HepG2 (cell line): Measurements from ENCODE around the gene MYO5A. TPM values are rescaled to one million over a fixed set of nuclear protein-coding genes. Genes with fewer than 3 reads are reported as not detected.

Experiments used
- FOXK2 ChIP-seq: fragments of 450-650 bp; IDR thresholded peaks from 2 replicates; pipeline ENCODE4 v1.6.1; 2016
- PHF8 ChIP-seq: sonication (generic); formaldehyde crosslinking; IDR thresholded peaks from 2 replicates; pipeline ENCODE4 v1.5.0; 2020; ENCODE audit warnings: missing genetic modification reagents
- SIN3B ChIP-seq: fragments of 150-350 bp; IDR thresholded peaks from 2 replicates; pipeline ENCODE4 v1.6.1; 2014; ENCODE audit warnings: low read length
- ZBTB38 ChIP-seq: sonication (generic); formaldehyde crosslinking; IDR thresholded peaks from 2 replicates; pipeline ENCODE4 v1.5.1; 2020; ENCODE audit warnings: mild to moderate bottlenecking, missing genetic modification reagents
- ZNF552 ChIP-seq: sonication (generic); formaldehyde crosslinking; IDR thresholded peaks from 2 replicates; pipeline ENCODE4 v1.9.0; 2022; ENCODE audit warnings: missing genetic modification reagents, mild to moderate bottlenecking, borderline replicate concordance
- ZNF850 ChIP-seq: sonication (generic); formaldehyde crosslinking; conservative IDR thresholded peaks from 2 replicates; pipeline ENCODE4 v1.9.0; 2021; ENCODE audit warnings: mild to moderate bottlenecking, missing genetic modification reagents
- polyA plus RNA-seq, 8 experiments: library from polyadenylated mRNA; depleted of rRNA in 3 of 8; stranded (reverse) in 7 of 8; unstranded in 1 of 8; fragments of >200 nt; fragmentation: Illumina TruSeq in 4 of 8; extraction: Trizol in 4 of 8; gene quantifications; 2 replicates each; pipeline versions ENCODE4 v1.2.1 to v1.2.3, GENCODE V29; 2011 to 2016; ENCODE audit warnings: low read depth in 4 of 8, missing spikeins in 1 of 8, mixed read lengths in 1 of 8; ENCODE audit not compliant: insufficient read depth in 1 of 8
- total RNA-seq, 5 experiments: library from RNA; depleted of rRNA; stranded (reverse); fragments of >200 nt; fragmentation: Illumina TruSeq; extraction: Trizol; gene quantifications; 2 replicates each; pipeline ENCODE4 v1.2.3, GENCODE V29; 2016; ENCODE audit warnings: low read depth in 1 of 5
- TF ChIP-seq, protein P1 (sequence below): sonication (generic); formaldehyde crosslinking; IDR thresholded peaks from 2 replicates; pipeline ENCODE4 v1.5.1; 2020; ENCODE audit warnings: mild to moderate bottlenecking, missing genetic modification reagents, borderline replicate concordance
- TF ChIP-seq, protein P2 (sequence below): sonication (generic); formaldehyde crosslinking; IDR thresholded peaks from 2 replicates; pipeline ENCODE4 v1.5.1; 2020; ENCODE audit warnings: mild to moderate bottlenecking, moderate library complexity, missing genetic modification reagents
- TF ChIP-seq, protein P3 (sequence below): sonication (generic); formaldehyde crosslinking; IDR thresholded peaks from 2 replicates; pipeline ENCODE4 v1.4.0; 2020; ENCODE audit warnings: missing genetic modification reagents
- TF ChIP-seq, protein P4 (sequence below): sonication (generic); formaldehyde crosslinking; IDR thresholded peaks from 2 replicates; pipeline ENCODE4 v1.9.0; 2021; ENCODE audit warnings: missing genetic modification reagents, borderline replicate concordance
- TF ChIP-seq, protein P5 (sequence below), 2 experiments: sonication (generic) in 1 of 2; formaldehyde crosslinking in 1 of 2; IDR thresholded peaks; 2 replicates each; pipeline versions ENCODE4 v1.4.0 to v1.6.1; 2016 to 2020; ENCODE audit warnings: borderline replicate concordance in 1 of 2, low read depth in 1 of 2, mild to moderate bottlenecking in 1 of 2, missing genetic modification reagents in 1 of 2

The MYO5A gene
- total and polyA plus RNA-seq, 2 of the 13 experiments (the other 11 are each of a cell fraction or from before 2014, with no cell fraction given) = 2.8 to 4.8 TPM

DNA sequence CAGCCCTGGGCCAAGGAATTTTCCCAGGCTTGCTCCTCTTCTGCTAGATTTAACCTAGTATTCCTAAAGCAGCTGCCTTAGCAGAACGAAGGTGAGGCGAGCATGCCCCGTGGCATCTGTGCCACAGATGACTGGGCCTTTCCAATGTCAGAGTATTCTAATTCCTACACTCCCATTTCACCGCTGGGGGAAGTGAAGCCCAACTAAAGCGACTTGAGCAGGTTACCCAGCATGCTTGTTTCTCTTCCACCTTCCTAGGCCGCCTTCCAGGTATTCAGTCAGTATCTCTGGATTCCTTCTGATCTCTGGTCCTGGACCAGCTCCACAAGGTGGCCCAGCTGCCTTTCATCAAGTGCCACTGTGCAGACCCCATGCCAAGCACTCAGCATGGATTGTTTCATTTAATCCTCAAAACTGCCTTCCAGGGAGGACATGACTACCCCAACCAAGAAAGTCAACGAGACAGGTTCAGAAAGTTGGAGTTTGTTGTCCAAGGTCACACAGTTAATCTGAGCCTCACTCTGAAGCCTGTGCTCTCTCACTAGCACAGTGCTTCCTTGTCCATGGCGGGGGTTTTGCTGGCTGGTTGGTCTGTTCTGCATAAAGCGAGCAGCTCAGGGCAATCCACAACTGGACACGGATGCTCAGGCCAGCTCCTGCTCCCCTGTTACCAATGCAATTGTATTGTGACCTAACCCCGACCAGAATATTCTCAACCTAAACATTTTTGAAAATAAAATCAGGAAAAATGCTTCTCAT is 248.2 kb downstream of the MYO5A start (continued):
- TF ChIP-seq, protein P1, sequence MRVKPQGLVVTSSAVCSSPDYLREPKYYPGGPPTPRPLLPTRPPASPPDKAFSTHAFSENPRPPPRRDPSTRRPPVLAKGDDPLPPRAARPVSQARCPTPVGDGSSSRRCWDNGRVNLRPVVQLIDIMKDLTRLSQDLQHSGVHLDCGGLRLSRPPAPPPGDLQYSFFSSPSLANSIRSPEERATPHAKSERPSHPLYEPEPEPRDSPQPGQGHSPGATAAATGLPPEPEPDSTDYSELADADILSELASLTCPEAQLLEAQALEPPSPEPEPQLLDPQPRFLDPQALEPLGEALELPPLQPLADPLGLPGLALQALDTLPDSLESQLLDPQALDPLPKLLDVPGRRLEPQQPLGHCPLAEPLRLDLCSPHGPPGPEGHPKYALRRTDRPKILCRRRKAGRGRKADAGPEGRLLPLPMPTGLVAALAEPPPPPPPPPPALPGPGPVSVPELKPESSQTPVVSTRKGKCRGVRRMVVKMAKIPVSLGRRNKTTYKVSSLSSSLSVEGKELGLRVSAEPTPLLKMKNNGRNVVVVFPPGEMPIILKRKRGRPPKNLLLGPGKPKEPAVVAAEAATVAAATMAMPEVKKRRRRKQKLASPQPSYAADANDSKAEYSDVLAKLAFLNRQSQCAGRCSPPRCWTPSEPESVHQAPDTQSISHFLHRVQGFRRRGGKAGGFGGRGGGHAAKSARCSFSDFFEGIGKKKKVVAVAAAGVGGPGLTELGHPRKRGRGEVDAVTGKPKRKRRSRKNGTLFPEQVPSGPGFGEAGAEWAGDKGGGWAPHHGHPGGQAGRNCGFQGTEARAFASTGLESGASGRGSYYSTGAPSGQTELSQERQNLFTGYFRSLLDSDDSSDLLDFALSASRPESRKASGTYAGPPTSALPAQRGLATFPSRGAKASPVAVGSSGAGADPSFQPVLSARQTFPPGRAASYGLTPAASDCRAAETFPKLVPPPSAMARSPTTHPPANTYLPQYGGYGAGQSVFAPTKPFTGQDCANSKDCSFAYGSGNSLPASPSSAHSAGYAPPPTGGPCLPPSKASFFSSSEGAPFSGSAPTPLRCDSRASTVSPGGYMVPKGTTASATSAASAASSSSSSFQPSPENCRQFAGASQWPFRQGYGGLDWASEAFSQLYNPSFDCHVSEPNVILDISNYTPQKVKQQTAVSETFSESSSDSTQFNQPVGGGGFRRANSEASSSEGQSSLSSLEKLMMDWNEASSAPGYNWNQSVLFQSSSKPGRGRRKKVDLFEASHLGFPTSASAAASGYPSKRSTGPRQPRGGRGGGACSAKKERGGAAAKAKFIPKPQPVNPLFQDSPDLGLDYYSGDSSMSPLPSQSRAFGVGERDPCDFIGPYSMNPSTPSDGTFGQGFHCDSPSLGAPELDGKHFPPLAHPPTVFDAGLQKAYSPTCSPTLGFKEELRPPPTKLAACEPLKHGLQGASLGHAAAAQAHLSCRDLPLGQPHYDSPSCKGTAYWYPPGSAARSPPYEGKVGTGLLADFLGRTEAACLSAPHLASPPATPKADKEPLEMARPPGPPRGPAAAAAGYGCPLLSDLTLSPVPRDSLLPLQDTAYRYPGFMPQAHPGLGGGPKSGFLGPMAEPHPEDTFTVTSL = no peak
- TF ChIP-seq PHF8 (CRISPR knock-in tag) (no peak), FOXK2 (no peak), SIN3B (no peak), ZBTB38 (peak; percentile 62; the same call in 1 of the 2 replicates), ZNF850 (CRISPR knock-in tag) (no peak), ZNF552 (CRISPR knock-in tag) (no peak)
- TF ChIP-seq, protein P2, sequence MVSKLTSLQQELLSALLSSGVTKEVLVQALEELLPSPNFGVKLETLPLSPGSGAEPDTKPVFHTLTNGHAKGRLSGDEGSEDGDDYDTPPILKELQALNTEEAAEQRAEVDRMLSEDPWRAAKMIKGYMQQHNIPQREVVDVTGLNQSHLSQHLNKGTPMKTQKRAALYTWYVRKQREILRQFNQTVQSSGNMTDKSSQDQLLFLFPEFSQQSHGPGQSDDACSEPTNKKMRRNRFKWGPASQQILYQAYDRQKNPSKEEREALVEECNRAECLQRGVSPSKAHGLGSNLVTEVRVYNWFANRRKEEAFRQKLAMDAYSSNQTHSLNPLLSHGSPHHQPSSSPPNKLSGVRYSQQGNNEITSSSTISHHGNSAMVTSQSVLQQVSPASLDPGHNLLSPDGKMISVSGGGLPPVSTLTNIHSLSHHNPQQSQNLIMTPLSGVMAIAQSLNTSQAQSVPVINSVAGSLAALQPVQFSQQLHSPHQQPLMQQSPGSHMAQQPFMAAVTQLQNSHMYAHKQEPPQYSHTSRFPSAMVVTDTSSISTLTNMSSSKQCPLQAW = 0 out of 2 replicates have a peak, but pooled peaks have one; percentile 5
- TF ChIP-seq, protein P3, sequence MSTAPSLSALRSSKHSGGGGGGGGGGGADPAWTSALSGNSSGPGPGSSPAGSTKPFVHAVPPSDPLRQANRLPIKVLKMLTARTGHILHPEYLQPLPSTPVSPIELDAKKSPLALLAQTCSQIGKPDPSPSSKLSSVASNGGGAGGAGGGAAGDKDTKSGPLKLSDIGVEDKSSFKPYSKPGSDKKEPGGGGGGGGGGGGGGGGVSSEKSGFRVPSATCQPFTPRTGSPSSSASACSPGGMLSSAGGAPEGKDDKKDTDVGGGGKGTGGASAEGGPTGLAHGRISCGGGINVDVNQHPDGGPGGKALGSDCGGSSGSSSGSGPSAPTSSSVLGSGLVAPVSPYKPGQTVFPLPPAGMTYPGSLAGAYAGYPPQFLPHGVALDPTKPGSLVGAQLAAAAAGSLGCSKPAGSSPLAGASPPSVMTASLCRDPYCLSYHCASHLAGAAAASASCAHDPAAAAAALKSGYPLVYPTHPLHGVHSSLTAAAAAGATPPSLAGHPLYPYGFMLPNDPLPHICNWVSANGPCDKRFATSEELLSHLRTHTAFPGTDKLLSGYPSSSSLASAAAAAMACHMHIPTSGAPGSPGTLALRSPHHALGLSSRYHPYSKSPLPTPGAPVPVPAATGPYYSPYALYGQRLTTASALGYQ (CRISPR knock-in tag) = no peak
- TF ChIP-seq, protein P4, sequence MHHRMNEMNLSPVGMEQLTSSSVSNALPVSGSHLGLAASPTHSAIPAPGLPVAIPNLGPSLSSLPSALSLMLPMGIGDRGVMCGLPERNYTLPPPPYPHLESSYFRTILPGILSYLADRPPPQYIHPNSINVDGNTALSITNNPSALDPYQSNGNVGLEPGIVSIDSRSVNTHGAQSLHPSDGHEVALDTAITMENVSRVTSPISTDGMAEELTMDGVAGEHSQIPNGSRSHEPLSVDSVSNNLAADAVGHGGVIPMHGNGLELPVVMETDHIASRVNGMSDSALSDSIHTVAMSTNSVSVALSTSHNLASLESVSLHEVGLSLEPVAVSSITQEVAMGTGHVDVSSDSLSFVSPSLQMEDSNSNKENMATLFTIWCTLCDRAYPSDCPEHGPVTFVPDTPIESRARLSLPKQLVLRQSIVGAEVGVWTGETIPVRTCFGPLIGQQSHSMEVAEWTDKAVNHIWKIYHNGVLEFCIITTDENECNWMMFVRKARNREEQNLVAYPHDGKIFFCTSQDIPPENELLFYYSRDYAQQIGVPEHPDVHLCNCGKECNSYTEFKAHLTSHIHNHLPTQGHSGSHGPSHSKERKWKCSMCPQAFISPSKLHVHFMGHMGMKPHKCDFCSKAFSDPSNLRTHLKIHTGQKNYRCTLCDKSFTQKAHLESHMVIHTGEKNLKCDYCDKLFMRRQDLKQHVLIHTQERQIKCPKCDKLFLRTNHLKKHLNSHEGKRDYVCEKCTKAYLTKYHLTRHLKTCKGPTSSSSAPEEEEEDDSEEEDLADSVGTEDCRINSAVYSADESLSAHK (CRISPR knock-in tag) = no peak
- TF ChIP-seq, protein P5, sequence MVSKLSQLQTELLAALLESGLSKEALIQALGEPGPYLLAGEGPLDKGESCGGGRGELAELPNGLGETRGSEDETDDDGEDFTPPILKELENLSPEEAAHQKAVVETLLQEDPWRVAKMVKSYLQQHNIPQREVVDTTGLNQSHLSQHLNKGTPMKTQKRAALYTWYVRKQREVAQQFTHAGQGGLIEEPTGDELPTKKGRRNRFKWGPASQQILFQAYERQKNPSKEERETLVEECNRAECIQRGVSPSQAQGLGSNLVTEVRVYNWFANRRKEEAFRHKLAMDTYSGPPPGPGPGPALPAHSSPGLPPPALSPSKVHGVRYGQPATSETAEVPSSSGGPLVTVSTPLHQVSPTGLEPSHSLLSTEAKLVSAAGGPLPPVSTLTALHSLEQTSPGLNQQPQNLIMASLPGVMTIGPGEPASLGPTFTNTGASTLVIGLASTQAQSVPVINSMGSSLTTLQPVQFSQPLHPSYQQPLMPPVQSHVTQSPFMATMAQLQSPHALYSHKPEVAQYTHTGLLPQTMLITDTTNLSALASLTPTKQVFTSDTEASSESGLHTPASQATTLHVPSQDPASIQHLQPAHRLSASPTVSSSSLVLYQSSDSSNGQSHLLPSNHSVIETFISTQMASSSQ (IDR thresholded peaks at IDR 0.05; ENCODE audit: low read depth) = no peak
- TF ChIP-seq, protein P5 (CRISPR knock-in tag; IDR thresholded peaks at IDR 0.05; ENCODE audit: borderline replicate concordance) = peak; percentile 8; the same call in 1 of the 2 replicates
